Measurements from ENCODE around the gene CADM2.

GRCh38 chr3:85535517-85535916 lies 576.7 kb downstream of the CADM2 start:
- TF ChIP-seq, protein P1, sequence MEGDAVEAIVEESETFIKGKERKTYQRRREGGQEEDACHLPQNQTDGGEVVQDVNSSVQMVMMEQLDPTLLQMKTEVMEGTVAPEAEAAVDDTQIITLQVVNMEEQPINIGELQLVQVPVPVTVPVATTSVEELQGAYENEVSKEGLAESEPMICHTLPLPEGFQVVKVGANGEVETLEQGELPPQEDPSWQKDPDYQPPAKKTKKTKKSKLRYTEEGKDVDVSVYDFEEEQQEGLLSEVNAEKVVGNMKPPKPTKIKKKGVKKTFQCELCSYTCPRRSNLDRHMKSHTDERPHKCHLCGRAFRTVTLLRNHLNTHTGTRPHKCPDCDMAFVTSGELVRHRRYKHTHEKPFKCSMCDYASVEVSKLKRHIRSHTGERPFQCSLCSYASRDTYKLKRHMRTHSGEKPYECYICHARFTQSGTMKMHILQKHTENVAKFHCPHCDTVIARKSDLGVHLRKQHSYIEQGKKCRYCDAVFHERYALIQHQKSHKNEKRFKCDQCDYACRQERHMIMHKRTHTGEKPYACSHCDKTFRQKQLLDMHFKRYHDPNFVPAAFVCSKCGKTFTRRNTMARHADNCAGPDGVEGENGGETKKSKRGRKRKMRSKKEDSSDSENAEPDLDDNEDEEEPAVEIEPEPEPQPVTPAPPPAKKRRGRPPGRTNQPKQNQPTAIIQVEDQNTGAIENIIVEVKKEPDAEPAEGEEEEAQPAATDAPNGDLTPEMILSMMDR (IDR thresholded peaks at IDR 0.05): no peak
- TF ChIP-seq POLR2A (IDR thresholded peaks at IDR 0.05): no peak

Measured in thyroid gland (tissue), 4 donors.